GM12801 (cell line): Measurements from ENCODE around the gene POC1A.

Experiments
- CTCF ChIP-seq: IDR thresholded peaks from one replicate; pipeline ENCODE4 v1.5.1; 2011; ENCODE audit warnings: control low read depth; ENCODE audit not compliant: insufficient read length; ENCODE audit errors: extremely low read depth

Gene POC1A

GRCh38 chr3:52049503-52049902, 104.7 kb downstream of the POC1A start:
- TF ChIP-seq CTCF, result no peak

- no peak for TF ChIP-seq CTCF
Observed at GRCh38 chr3:52047295-52047960, 106.8 kb downstream of the POC1A start.

GRCh38 chr3:52046902-52047239, 107.4 kb downstream of the POC1A start:
- no peak for TF ChIP-seq CTCF

DNA sequence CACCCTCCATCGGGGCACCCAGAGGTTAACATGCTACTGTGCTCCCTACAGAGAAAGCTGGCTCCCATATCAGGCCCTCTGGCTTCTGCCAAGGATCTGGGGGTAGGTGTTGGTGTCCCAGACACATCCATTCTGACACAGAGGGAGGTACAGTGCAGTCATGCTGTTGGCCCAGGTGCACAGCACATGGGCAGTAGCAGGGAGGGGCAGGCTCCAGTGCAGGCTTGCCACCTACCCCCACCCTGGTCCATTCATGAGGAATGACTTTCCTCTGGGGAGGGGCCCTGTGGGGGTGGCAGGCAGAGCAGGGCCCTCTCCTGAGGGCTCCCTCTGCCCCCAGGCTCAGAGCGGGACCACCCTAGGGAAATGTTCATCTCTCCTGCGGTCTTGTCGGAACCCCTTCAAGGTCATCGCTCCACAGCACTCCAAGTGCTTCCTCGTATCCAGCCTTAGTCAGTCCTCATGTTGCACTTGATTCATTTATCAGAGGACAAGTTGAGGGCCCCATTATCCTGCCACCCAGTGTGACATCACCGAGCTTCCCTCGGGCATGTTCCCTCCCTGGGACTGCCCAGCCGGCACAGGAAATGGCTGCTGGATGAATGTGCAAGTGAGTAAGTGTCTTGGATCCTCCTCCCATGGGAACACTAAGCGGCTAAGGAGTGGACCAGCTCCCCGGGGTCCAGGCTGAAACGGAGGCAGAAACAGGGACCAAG, 107.9 kb downstream of the POC1A start:
- TF ChIP-seq CTCF, result no peak

- TF ChIP-seq CTCF, result no peak
Observed at GRCh38 chr3:52044869-52045619, 109.2 kb downstream of the POC1A start.

- TF ChIP-seq CTCF, result no peak
Observed at GRCh38 chr3:52043750-52044149, 110.5 kb downstream of the POC1A start.

DNA sequence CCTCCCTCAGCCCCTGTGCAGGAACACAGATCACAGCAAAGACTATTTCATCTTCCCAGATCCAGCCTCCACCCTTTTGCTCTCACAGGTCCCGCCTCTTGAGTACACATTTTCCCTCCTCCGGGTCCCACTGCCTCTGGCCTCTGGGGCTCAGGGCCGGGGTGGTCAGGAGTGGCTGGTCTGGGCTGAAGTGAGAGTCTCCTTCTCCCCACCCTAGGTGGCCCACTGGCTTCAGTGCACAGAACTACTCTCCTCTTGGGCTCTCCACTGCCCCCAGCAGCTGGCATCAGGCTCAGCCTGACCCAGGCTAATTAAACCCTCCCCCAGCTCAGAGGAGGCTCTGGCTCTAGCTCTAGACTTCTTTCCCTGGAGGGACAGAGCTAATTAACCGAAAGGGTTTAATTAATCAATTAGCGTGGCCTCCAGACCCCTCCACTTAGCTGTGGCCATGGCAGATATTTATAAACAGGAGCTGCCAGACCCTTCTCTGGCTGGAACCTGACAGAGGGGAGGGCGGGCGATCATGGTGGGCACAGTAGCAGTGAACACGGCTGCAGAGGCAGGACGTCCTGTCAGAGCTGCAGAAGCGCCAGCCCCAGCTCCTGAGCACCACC, 113.0 kb downstream of the POC1A start:
- TF ChIP-seq CTCF, result no peak
